Activated CD4-positive, alpha-beta T cell treated with anti-CD3 and anti-CD28 coated beads for 24 hours (primary cell): ENCODE results near the gene HCN3.
A peak's percentile ranks its signal among the peaks of the same experiment; 100 is the strongest.
"Not testable (repeated sequence)": the region's sequence is repeated elsewhere in the genome, so short reads cannot be mapped to it uniquely, and the experiment has no call there.

Experiments
- DNase-seq, 2 donors: peaks; one replicate each; pipeline ENCODE4 v3.0.0-alpha.2; 2020; ENCODE audit warnings: low read depth in 2 of 2

The HCN3 gene

DNA sequence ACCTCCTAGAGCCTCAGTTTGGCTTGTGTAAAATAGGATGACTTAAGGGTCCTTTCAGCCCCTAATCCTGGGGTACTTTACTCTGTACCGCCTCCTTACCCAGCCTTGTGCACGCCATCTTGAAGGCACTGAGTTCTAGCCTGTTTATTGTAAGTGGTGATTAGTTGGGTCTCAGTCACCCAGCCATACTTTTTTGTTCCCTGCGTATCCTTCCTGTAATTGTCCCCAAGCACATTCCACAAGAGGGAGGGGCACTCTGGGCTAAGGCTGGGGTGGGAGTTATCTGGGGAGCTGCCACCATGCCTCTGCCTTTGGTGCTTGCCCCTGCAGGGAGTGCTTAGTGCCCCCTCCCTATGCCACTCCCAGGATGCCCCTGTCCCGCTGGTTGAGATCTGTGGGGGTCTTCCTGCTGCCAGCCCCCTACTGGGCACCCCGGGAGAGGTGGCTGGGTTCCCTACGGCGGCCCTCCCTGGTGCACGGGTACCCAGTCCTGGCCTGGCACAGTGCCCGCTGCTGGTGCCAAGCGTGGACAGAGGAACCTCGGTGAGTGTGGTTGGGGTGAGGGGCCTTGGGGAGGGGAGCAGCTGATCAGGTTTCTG lies 32.3 kb downstream of the HCN3 start:
- no peak for DNase-seq

DNA sequence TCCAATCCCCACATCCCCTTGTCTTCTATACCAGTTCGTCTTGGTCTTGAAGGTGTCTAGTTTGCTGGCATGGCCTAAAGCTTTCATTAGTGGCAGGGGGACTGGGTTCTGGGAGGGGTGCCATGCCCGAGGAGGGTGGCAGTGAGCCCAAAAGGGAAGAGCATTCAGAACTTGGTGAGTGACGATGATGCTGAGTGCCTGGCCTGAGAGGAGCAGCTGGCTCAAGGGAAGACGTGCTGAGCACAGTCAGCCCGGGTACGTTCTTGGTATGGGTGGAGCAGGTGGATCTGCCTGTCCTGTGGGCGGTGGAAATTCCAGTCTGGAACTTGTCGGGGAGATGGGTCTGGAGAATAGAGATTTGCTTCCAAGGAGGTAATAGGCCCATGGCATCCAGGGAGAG lies 36.0 kb downstream of the HCN3 start:
- DNase-seq, result no peak

DNA sequence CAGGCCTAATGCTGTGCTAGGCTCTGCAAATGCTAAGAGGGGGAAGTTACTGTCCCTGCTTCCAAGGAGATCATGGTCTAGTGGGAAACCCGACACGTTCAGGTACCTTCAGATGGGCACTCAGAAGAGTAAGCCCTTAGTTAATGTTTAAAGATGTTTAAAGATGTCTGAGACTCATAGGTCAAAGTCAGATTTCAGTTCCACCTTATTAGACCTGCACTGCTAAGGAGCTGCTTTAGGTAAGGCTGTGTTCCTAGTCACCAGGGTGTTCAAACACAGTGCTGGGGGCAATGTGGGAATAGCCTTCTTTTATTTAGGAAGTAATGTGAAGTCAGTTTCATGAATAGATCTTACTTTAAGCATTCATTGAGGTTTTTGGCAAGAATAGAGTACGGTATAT lies 39.7 kb downstream of the HCN3 start:
- DNase-seq, result no peak

DNA sequence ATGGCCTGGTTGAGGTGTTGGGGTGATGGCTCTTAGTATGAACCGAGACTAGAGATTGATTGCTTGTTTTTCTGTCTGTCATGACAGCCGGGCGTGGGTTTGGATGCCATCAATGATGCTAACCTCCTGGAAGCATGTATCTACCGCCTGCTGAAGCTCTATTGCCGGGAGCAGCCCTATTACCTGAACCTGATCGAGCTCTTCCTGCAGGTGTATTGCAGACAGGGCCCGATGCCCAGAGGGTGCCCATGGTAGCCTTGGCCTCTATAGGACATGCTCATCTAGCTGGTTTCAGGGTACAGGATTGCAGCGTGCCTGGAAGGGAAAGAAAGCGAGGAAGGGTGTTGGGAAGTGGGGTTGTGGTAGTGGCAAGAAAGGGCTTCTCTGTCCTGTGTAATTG lies 40.8 kb downstream of the HCN3 start:
- no peak for DNase-seq

DNA sequence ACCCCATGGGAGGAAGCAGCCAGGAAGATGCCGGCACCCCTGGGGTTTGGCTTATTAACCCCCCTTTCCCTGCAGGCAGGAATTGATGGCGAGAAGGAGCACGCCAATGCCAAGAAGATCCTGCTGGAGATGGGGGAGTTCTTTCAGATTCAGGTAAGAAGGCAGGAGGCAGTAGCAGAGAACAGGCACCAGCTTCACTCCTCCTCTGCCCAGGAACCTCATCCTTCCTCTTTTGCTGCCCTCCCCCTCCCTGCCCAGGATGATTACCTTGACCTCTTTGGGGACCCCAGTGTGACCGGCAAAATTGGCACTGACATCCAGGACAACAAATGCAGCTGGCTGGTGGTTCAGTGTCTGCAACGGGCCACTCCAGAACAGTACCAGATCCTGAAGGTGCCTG lies 42.3 kb downstream of the HCN3 start:
- no peak for DNase-seq

DNA sequence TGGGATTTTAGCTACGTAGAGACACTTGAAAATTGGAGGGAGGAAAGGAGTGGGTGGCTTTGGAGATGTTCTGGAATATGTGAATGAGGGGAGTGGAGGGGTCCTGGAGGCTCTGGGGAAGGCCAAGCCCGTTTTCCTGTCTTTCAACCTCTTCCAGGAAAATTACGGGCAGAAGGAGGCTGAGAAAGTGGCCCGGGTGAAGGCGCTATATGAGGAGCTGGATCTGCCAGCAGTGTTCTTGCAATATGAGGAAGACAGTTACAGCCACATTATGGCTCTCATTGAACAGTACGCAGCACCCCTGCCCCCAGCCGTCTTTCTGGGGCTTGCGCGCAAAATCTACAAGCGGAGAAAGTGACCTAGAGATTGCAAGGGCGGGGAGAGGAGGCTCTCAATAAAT lies 43.0 kb downstream of the HCN3 start:
- no peak for DNase-seq

DNA sequence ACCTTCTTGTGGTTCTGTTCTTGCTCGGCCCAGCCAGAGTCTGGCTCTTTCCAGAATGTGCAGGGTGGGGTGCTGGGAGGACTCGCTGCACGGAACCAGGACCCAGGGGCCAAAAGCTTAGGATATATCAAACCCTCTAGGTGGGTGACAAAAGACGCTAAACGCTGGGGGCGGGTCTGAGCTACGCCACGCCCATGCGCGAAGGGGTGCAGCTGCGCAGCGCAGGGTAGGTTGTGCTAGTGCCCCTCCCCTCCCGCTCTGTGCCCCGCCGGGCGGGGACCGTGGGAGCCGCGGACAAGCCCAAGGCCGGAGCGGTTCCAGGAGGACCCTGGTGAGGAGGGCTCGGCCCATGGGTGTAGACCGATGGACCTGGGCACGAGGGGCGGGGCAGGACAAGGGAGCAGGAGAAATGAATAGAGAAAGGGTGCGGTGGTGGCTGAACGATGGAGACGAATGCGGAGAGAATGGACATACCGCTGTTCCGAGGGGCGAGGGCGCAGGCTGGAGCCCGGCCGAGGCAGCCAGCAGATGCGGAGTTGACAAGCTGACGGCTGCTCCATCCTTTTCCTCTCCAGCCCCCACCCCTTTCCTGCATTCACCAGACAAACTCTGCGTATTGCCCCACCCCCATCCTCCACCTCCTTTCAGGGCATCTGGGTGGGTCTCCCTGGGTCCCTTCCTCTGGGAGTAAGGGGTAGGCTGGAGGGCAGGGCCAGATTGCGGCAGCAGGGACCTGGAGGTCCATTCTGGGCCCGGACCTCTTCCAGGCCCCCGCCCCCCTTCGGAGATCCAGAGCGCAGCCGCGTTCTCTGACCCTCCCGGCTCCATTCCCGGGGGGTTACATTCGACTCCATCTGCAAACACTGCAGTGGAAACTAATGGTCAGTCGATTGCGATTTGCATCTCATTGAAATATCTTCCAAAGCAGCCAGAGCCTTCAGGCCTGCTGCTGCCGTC lies 43.7 kb downstream of the HCN3 start, which contains the start of gene RUSC1:
RUSC1 (plus strand) TSS at position 234 of the 957 bp plus-strand sequence. CDS start 880 bp downstream, outside the sequence.
- DNase-seq, result peak; percentile 62

DNA sequence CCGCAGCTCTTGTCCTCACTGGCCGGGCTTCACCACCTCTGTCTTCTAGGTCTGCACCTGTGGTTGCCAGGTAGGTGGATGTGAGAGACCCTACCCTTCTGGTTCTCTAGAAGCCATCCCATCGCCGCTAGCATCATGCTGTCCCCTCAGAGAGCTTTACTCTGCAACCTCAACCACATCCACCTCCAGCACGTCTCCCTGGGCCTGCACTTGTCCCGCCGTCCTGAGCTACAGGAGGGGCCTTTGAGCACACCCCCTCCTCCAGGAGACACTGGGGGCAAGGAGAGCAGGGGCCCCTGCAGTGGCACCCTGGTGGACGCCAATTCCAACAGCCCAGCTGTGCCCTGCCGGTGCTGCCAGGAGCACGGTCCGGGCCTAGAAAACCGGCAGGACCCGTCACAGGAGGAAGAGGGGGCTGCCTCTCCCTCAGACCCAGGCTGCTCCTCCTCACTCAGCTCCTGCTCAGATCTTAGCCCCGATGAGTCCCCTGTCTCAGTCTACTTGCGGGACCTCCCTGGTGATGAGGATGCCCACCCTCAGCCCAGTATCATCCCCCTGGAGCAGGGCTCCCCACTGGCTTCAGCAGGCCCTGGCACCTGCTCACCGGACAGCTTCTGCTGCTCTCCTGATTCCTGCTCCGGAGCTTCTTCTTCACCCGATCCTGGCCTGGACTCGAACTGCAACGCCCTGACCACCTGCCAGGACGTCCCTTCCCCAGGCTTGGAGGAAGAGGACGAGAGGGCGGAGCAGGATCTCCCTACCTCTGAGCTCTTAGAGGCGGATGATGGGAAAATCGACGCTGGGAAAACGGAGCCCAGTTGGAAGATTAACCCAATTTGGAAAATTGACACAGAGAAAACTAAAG lies 44.6 kb downstream of the HCN3 start:
- DNase-seq, result no peak

DNA sequence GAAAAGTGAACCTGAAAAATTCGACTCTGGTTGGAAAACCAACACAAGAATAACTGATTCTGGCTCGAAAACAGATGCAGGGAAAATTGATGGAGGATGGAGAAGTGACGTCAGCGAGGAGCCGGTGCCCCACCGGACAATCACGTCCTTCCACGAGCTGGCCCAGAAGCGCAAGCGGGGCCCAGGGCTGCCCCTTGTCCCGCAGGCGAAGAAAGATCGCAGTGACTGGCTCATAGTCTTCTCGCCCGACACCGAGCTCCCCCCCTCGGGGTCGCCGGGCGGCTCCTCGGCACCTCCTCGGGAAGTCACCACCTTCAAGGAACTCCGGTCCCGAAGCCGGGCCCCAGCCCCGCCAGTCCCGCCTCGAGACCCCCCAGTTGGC lies 45.3 kb downstream of the HCN3 start:
- no peak for DNase-seq

DNA sequence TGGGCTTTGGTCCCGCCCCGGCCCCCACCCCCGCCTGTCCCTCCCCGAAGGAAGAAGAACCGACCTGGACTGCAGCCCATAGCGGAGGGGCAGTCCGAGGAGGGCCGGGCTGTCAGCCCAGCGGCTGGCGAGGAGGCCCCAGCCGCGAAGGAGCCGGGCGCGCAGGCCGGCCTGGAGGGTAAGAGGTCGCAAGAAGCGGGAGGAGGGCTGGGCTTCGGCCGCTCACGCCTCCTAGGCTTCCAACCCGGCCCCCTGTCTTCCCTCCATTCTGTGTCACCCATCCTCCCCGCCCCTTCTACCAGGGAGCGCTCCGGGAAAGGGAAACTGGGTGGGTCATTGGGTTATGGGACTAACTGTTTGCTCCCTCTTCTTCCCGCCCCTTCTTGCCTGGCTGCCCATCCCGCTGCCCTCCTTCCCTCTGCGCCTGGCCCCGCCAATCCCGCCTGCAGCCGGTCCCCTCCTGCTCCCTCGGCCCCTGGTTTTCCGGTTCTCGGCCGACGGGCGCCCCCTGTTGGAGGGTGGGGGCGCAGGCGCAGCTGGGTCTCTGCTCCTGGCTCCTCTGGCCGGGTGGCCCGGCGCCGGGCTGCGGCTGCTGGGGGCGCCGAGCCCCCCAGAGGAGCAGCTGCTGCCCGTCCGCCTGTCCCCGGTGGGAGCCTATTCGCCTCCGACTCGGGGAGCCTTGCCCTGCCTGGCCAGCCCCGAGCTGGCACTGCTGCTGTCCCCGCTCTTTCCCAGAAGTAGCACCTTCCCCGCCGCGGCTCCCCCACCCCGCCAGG lies 45.9 kb downstream of the HCN3 start:
- peak; percentile 85 to 88 for DNase-seq

DNA sequence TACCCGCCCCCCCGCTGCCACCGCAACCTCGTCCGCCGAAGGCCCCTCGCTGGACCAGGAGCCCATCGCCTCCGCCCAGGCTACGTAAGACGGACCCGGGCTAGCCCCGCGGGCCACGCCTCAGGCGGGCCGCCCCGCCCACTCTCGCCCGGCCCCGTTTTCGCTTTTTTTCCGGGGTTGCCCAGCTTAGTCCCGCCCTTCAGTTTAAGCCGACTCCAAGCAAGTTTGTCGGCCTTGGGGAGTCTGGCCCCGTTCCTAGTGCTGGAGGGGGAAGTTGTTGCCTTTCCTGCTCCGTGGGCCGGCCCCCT lies 46.4 kb downstream of the HCN3 start:
- DNase-seq, result peak; percentile 62 to 77

DNA sequence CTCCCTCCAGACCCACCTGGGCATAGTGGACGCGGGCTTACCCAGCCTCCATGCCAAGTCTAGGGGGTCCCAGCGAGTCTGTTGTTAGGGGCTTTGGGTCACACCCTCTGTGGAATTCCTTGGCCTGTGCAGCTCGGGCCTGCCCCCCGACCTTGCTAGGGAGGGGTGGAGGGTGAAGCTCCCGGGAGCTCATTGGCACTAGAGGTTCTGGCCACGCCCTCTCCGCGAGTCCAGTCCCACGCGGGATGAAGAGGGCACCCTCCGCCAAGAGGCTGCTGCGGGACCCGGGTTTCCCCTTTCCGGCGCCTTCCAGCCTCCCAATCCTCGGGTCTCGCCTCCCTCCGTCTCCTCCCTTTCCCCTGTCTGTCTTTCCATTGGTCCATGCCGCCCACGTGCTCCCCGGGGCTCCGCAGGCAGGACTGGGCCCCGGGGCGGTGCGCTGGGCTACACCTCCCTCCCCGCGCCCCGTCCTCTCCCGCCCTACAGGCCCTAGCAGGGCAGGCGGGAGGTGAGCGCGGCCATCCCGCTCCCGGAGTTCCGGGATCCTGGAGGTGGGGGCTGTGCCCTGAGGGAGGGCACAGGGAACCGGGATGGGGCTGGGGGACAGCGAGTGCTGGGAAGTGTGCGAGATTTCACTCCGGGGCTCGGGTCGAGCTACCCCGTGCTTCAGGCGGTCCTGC lies 46.9 kb downstream of the HCN3 start:
- DNase-seq, result peak; percentile 82 to 95

DNA sequence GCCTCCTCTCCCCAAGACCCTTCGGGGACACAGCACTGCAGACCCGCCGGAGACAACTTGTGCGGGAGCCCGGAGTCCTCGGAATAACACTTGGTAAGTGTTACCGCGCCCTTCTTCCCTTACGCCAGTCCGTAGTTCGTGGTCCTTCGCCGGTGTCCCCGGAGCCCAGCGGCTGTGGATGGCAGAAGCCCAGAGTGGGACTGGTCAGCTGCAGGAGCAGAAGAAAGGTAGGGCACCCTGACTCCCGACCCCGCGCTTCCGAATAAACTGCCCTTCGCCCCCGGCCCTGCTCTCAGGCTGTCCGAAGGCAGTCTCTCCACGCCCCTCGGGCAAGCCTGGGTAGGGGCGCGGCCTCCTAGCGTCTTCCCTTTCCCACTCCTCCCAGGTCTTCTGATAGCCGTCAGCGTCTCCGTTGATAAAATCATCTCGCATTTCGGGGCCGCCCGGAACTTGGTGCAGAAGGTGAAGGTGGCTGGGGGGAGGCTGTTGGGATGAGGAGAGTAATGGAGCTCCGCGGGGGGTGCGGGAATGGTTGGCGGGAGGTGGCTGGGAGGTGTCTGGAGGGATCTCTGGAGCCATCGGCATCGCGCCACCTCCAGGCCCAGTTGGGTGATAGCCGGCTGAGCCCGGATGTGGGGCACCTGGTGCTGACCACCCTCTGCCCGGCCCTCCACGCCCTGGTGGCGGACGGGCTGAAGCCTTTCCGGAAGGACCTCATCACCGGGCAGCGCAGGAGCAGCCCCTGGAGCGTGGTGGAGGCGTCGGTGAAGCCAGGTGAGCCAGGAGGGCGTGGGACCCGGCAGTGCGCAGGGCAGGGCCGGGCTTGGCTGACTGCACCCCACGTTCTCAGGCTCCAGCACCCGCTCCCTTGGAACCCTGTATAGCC lies 47.7 kb downstream of the HCN3 start:
- no peak for DNase-seq

DNA sequence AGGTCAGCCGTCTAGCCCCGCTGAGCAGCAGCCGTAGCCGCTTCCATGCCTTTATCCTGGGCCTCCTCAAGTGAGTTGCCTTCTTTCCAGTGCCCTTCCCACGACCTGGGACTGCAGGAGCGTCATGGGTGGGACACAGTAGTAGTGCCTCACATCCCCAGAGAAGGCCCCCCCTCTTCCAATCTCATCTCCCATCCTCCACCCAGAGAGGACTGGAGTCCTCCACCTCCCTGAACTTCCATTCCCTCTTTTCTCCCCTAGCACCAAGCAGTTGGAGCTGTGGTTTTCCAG lies 48.3 kb downstream of the HCN3 start:
- DNase-seq, result no peak

DNA sequence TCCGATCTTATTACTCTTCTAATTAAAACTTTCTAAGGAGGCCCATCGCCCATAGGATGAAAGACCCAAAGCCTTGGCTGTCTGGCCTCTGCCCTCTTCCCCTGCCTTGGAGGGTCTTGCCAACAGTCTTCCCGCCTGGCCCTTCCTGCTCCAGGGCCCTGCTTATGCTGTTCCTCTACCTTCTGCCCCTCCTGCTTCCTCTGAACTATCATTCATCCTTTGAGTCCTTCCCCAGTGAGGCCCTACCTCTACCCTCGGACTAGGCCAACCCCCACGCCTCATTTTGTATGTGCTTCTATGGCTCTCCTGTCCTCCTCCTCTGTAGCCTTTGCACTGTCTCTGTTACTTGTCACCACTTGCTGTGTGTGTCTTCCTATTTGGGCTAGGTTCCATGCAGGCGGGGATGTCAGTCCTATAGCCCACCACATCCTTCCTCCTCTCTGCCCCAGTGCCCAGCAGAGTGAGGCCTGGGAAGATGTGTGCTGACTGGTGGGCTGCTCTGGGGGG lies 48.8 kb downstream of the HCN3 start:
- DNase-seq, result no peak

DNA sequence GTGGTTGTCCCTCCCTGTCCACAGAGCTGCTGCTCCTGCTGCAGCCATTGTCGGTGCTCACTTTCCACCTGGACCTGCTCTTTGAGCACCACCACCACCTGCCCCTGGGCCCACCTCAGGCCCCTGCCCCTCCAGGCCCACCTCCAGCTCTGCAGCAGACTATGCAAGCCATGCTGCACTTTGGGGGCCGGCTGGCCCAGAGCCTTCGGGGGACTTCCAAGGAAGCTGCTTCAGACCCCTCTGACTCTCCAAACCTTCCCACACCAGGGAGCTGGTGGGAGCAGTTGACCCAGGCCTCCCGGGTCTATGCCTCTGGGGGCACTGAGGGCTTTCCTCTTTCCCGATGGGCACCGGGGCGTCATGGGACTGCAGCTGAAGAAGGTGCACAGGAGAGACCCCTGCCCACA lies 49.4 kb downstream of the HCN3 start:
- no peak for DNase-seq

DNA sequence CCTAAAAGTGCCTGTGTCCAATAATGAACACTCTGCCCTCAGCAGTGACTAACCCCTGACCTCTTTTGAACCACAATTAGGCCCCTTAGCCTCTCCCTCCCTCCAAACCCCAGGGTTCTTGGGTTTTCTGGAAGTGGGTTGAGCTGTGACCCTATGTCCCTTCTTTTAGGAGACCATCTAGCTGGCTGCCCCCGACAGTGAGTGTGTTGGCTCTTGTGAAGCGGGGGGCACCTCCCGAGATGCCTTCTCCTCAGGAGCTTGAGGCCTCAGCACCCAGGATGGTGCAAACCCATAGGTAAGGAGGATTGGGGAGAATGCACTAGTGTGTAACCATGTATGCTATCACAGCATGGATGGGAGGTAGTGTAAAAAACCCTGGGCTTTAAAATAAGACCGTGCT lies 50.7 kb downstream of the HCN3 start:
- no peak for DNase-seq

DNA sequence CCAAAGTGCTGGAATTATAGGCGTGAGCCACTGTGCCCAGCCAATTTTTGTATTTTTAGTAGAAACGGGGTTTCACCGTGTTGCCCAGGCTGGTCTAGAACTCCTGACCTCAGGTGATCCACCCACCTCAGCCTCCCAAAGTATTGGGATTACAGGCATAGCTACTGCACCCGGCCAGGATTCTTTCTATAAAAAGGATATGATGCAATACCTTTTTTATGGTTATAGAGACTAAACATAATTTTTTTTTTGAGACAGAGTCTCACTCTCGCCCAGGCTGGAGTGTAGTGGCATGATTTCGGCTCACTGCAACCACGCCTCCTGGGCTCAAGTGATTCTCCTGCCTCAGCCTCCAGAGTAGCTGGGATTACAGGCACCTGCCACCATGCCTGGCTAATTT lies 51.6 kb downstream of the HCN3 start:
- not testable (repeated sequence) for DNase-seq

DNA sequence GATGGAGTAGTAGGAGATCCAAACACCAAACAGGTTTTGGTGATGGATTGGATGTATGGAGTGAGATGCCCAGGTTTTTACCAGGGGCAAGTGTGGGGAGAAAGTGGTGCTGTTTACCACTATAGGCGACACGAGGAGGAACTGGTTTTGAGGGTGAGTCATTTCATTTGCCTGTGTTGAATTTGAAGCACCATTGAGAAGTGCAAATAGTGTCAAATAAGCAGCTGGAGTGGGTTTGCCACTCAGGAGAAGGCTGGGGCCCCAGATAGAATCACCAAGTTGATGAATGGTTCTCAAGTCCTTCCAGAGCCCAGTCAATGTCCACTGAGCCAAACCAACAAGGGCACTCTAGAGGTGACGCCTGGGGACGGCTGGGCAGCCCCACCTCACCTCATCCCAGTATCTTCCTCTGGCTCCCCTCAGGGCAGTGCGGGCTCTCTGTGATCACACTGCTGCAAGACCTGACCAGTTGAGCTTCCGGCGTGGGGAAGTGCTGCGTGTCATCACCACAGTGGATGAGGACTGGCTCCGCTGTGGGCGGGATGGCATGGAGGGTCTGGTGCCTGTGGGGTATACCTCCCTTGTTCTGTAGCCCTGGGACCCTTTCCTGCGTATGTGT lies 52.8 kb downstream of the HCN3 start:
- no peak for DNase-seq

DNA sequence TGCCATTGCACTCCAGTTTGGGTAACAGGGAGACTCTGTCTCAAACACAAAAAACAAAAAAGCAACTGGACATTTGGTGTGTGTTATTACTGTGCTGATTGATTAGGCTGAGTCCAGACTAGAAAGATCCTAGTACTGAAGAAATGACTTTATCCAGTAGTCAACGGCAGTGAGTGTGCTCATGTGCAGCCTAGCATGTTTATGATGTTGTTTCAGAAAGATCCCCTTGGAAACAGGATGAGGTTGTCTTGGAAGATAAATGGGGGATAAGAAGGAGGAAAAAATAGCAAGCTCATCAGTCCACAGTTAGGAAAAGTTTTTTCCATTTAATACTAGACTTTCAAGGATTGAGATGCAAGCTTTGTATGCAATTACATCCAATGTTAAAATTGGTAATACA lies 57.7 kb downstream of the HCN3 start:
- DNase-seq, result no peak
